Umbilical cord (tissue), 2 donors: ENCODE results near the gene LRRC57. TPM values are rescaled to one million over a fixed set of nuclear protein-coding genes. Genes with fewer than 3 reads are reported as not detected.
A peak's percentile ranks its signal among the peaks of the same experiment; 100 is the strongest.
"Not testable (repeated sequence)": the region's sequence is repeated elsewhere in the genome, so short reads cannot be mapped to it uniquely, and the experiment has no call there.

ENCODE experiments used
- DNase-seq: peaks from one replicate; pipeline ENCODE4 v3.0.0-alpha.2; 2015; ENCODE audit warnings: low spot score
- total RNA-seq: library from RNA; depleted of rRNA; stranded (reverse); fragments of >200 nt; gene quantifications from one replicate; pipeline ENCODE4 v1.2.3, GENCODE V29; 2014; ENCODE audit warnings: low replicate concordance; ENCODE audit not compliant: insufficient read depth

Gene LRRC57
- total RNA-seq, result 12.3 TPM

DNA sequence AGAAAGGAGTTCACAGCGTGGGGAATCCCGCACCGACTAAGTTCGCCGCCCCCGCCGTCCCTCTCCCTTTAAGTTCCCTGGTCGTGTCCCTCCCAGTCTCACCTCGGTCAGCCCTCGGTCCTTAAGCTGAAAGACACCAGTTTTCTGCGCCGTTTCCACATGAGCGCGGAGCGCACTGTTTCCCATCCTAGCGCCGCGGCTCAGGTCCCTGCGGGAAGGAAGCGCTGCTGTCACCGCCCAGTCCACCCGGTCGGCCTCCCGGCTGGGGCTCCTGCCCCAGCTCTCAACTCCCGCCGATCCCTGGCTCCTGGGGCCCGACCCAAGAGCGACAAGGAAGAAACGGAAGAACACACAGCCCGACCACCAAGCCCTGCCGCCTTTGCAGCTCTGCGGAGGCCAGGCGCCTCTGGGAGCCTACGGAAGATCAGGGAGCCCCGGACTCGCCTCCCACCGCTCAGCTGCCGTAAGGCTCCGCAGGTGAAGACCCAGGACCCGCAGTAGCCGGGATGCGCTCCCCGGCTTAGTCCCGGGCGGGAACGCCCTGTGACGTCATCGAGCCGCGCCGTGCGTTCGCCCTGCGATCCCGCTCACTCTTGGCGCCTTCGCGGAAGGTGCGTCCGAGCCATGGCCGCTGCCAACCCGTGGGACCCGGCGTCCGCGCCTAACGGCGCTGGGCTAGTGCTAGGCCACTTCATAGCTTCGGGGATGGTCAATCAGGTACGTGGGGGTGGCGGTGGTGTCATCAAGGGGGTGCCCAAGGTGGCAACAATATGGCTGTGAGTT is at the start of gene LRRC57, which contains the start of gene HAUS2:
Gene LRRC57 (minus strand): TSS at position 545 of the 783 bp plus-strand sequence. CDS start 359 bp downstream, at position 186.
Gene HAUS2 (plus strand): TSS at position 590 of the 783 bp plus-strand sequence. CDS start 35 bp downstream, at position 625.
- peak; percentile 90 for DNase-seq

- peak; percentile 94 for DNase-seq
Observed at GRCh38 chr15:42595626-42596240, 47.1 kb upstream of the LRRC57 start.

- DNase-seq, result no peak
Observed at GRCh38 chr15:42594095-42594494, 45.5 kb upstream of the LRRC57 start.

GRCh38 chr15:42593143-42593542 is 44.5 kb upstream of the LRRC57 start:
- peak; percentile 66 for DNase-seq

DNA sequence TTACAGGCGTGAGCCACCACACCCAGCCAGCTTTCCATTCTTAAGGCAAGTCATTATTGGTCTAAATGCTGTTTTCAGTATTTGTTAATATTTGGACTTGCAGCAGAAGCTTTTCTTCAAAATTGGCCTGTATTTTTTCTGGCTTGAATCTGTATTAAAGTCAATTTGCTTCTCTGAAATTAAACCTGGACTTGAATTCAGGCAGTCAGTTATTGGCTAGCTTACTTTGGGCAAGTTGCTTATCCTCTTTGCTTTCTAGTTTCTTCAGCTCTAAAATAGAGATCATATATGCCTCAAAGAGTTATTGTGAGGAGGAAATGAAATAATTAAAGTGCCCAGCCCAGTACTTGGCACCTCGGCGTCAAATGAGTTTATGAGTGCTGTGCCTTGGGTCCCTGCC is 44.1 kb upstream of the LRRC57 start:
- no peak for DNase-seq

- DNase-seq, result no peak
Observed at GRCh38 chr15:42591238-42591934, 42.8 kb upstream of the LRRC57 start.

DNA sequence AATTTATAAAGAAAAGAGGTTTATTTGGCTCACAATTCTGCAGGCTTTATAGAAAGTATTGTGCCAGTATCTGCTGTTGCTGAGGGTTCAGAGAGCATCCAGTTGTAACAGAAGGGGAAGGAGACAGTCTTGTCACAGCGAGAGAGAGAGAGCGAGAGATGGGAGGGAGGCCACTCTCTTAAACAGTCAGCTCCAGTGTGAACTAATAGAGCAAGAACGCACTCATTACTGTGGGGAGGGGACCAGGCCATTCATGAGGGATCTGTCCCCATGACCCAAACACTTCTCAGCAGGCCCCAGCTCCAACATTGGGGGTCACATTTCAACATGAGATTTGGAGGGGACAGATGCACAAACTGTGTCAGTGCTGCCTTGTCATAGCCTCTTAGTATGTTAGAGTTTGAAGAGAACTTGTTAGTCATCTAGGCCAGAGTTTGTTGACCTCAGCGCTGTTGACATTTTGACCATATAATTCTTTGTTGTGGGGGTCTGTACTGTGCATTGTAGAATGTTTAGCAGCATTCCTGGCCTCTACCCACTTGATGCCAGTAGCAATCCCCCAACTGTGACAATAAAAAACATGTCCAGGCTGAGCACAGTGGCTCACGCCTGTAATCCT is 42.1 kb upstream of the LRRC57 start:
- DNase-seq, result no peak

- no peak for DNase-seq
Observed at GRCh38 chr15:42584031-42584765, 35.6 kb upstream of the LRRC57 start.

GRCh38 chr15:42582569-42583375 is 34.2 kb upstream of the LRRC57 start:
- peak; percentile 45 for DNase-seq

DNA sequence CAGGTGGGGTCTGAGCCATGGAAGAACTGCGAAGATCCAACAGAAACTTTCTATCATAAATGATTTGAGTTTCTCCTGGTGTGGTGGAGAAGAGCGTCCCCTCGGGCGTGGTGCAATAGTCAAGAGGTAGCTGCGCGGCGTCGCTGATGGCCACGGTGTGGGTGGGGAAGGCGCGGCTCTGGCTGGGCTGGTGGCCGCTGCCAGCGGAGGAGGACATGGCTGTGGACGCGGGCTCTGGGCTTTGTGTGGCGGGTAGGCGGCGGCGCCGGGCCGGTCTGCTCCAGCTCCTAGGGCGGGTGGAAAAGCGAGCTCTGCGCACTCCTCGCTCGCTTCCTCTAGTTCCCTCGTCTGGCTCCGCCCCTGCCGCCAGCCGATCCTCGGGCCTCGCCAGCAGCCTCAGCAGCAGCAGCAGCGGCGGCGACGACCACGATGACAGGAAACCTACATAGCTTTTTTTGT is 32.7 kb upstream of the LRRC57 start:
- DNase-seq, result peak; percentile 92

- no peak for DNase-seq
Observed at GRCh38 chr15:42578984-42579537, 30.5 kb upstream of the LRRC57 start.

- DNase-seq, result peak; percentile 64
Observed at GRCh38 chr15:42577514-42578031, 29.0 kb upstream of the LRRC57 start.

- no peak for DNase-seq
Observed at GRCh38 chr15:42576776-42577175, 28.2 kb upstream of the LRRC57 start.

- no peak for DNase-seq
Observed at GRCh38 chr15:42576040-42576594, 27.5 kb upstream of the LRRC57 start.

GRCh38 chr15:42575188-42576039 is 26.8 kb upstream of the LRRC57 start, which contains the start of gene STARD9:
Gene STARD9 (plus strand): TSS chr15:42575606. CDS start chr15:42575716, 110 bp downstream.
- peak; percentile 99 for DNase-seq

GRCh38 chr15:42558739-42559138 is 10.1 kb upstream of the LRRC57 start:
- no peak for DNase-seq

GRCh38 chr15:42556550-42557207 is 8.1 kb upstream of the LRRC57 start:
- not testable (repeated sequence) for DNase-seq

GRCh38 chr15:42553554-42553953 is 5.0 kb upstream of the LRRC57 start:
- DNase-seq, result no peak
